GM18502 (cell line): ENCODE results near the gene NUDC.
"Not testable (repeated sequence)": the region's sequence is repeated elsewhere in the genome, so short reads cannot be mapped to it uniquely, and the experiment has no call there.

ENCODE experiments used
- ATAC-seq: cut with Tn5 transposase; IDR thresholded peaks from one replicate; pipeline ENCODE4 v1.9.1; 2021; ENCODE audit warnings: mild to moderate bottlenecking; ENCODE audit not compliant: unreplicated experiment, poor library complexity

Gene NUDC

DNA sequence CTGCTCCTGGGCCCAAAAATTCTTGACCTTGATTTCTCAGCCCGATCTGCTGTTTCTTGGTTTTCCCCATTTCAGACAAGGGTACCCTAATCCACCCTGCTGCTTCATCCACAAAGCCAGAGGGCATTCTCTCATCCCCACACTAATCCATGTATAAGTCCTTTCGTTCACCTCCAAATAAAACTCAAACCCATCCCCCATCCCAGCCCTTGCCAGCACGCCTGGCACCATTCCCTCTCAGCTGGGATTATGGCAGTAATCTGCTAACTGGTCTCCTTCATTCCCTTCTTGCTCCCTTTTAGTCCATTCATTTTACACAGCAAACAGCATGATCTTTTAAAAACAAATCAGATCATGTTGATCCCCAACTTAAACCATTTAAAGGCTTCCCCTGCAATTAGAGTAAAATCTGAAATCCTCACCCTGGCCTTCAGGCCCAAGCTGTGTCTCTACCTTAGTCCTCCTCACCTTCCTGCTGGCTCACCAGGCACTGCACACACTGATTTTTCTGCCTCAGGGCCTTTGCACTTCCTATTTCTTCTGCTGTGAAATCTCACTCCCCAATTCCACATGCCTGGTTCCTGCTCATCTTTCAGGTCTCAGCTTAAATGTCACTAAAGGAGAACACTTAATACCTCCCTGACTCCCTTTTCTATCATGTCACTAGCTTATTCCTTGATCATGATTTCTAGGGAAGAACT lies 59.8 kb downstream of the NUDC start:
- no peak for ATAC-seq

GRCh38 chr1:26983863-26984262 lies 62.3 kb downstream of the NUDC start:
- ATAC-seq, result no peak

- no peak for ATAC-seq
Observed at GRCh38 chr1:26984291-26984690, 62.7 kb downstream of the NUDC start.

- ATAC-seq, result no peak
Observed at GRCh38 chr1:26986658-26987057, 65.1 kb downstream of the NUDC start.

DNA sequence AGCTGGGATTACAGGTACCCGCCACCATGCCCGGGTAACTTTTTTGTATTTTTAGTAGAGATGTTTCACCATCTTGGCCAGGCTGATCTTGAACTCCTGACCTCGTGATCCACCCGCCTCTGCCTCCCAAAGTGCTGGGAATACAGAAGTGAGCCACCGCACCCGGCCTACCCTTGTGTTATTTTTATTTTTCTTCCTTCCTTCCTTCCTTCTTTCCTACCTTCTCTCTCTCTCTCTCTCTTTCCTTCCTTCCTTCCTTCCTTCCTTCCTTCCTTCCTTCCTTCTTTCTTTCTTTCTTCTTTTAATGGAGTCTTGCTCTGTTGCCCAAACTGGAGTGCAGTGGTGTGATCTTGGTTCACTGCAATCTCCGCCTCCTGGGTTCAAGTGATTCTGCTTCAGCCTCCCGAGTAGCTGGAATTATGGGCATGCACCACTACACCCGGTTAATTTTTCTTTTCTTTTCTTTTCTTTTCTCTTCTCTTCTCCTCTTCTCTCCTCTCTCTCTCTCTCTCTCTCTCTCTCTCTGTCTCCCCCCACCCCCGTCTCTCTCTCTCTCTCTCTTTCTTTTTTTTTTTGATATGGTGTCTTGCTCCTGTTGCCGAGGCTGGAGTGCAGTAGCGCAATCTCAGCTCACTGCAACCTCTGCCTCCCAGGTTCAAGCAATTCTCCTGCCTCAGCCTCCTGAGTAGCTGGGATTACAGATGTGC lies 68.0 kb downstream of the NUDC start:
- ATAC-seq, result not testable (repeated sequence)

DNA sequence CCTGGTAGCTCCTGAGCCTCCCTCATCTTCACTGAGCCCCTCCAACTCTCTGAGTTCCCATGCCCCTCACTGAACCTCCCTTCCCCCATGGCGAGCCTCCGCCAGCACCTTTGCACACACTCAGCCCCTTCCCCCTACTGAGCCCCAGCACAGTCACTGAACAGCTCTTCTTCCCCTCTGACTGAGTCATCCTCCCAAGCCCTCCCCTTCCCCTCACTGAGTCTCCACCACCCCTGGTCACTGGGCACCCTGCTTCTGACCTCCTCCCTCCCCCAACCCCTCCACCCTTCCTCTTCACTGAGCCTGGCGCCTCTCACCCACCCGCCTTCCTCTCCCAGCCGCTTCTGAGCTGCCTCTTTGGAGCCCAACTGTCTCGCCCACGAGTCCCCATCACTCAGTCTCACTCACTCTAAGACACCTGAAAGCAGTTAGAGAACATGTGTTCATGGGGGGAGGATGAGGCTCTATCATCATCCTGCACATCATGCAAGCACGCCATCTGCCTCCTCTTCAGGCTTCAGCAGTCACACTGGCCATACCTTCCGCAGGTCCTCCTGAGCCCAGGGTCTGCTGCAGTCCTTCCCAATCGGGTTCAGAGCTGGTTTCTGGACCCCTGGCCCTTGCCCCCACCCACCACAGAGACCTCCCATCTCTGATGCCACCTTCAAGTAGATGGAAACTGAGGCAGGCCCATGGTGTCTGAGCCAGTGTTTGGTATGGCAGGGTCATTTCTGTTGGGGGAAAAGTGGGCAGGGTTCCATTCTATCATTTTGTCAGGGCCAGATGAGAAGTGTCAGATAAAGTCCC lies 70.0 kb downstream of the NUDC start:
- ATAC-seq, result no peak

- peak; percentile 50 for ATAC-seq
Observed at GRCh38 chr1:26993237-26994019, 71.9 kb downstream of the NUDC start, which contains the start of gene TRNP1. Gene TRNP1 (plus strand): TSS chr1:26993692. CDS start chr1:26993787, 95 bp downstream.

DNA sequence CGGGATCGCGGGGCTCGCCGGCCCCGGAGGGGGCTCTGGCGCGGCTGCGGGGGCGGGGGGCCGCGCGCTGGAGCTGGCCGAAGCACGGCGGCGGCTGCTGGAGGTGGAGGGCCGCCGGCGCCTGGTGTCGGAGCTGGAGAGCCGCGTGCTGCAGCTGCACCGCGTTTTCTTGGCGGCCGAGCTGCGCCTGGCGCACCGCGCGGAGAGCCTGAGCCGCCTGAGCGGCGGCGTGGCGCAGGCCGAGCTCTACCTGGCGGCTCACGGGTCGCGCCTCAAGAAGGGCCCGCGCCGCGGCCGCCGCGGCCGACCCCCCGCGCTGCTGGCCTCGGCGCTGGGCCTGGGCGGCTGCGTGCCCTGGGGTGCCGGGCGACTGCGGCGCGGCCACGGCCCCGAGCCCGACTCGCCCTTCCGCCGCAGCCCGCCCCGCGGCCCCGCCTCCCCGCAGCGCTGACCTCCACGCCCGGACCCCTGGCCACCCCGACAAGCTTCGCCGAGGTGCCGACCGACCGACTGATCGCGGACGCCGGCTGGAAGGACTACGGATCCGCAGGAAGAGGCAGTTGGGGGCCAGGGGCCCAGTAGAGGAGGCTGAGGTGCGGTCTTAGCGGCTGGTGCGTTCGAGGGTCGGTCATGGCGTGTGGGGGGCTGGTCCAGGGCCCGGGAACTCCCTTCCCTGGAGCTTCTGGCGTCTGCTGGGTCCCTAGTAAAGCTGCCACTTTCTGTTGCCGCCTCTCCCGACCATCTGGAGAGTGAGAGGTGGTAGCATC lies 72.7 kb downstream of the NUDC start:
- ATAC-seq, result peak; percentile 29

GRCh38 chr1:26994787-26995517 lies 73.4 kb downstream of the NUDC start:
- no peak for ATAC-seq

- ATAC-seq, result no peak
Observed at GRCh38 chr1:26996024-26996423, 74.5 kb downstream of the NUDC start.
